Common myeloid progenitor, CD34-positive (primary cell): ENCODE data around the gene CYP27A1.

Source experiments
- CTCF ChIA-PET: fragments of 350-600 bp; sonication (Branson Sonifier 250); formaldehyde crosslinking; loops from one replicate; lab custom pipeline; 2021; ENCODE audit warnings: antibody characterized with exemption; lab: Charles Lee
- POLR2A ChIA-PET: fragments of 350-600 bp; sonication (Branson Sonifier 250); formaldehyde crosslinking; loops from one replicate; lab custom pipeline; 2021; ENCODE audit warnings: antibody characterized with exemption; lab: Charles Lee
- DNase-seq, 3 donors: peaks; one replicate each; pipeline versions ENCODE4 v3.0.0 to v3.0.0-alpha.2; 2013
- H3K27ac ChIP-seq, 2 experiments: 1 replicate in 1 of 2; 2 replicates in 1 of 2; pipeline ENCODE4 v1.7.0; 2013; ENCODE audit warnings: inconsistent platforms in 2 of 2, low read length in 2 of 2, mild to moderate bottlenecking in 2 of 2, low read depth in 1 of 2, moderate library complexity in 1 of 2; ENCODE audit not compliant: severe bottlenecking in 2 of 2, insufficient read depth in 1 of 2, poor library complexity in 1 of 2
- H3K27me3 ChIP-seq, 5 experiments: replicated peaks in 2 of 5; 1 replicate in 3 of 5; 2 replicates in 2 of 5; pipeline versions ENCODE4 v1.6.1 to v1.7.0; 2013; ENCODE audit warnings: low read length in 4 of 5, mild to moderate bottlenecking in 2 of 5, moderate library complexity in 2 of 5, inconsistent platforms in 1 of 5; ENCODE audit not compliant: insufficient read depth in 5 of 5, control insufficient read depth in 4 of 5
- H3K36me3 ChIP-seq, 4 experiments: 1 replicate in 2 of 4; 2 replicates in 2 of 4; pipeline versions ENCODE4 v1.6.1 to v1.7.0; 2013; ENCODE audit warnings: low read length in 3 of 4, control low read depth in 1 of 4, mild to moderate bottlenecking in 1 of 4; ENCODE audit not compliant: control insufficient read depth in 4 of 4, insufficient read depth in 4 of 4
- H3K4me1 ChIP-seq, 4 experiments: 1 replicate in 3 of 4; 2 replicates in 1 of 4; pipeline versions ENCODE4 v1.6.1 to v1.7.1; 2013; ENCODE audit warnings: low read length in 3 of 4, mild to moderate bottlenecking in 3 of 4, control low read depth in 1 of 4, inconsistent platforms in 1 of 4, moderate library complexity in 1 of 4; ENCODE audit not compliant: control insufficient read depth in 4 of 4, insufficient read depth in 4 of 4; ENCODE audit errors: control extremely low read depth in 1 of 4
- H3K4me3 ChIP-seq, 7 experiments: 1 replicate in 4 of 7; 2 replicates in 3 of 7; pipeline versions ENCODE4 v1.5.1 to v1.7.0; 2013; ENCODE audit warnings: mild to moderate bottlenecking in 7 of 7, low read length in 6 of 7, moderate library complexity in 6 of 7, inconsistent platforms in 2 of 7, low read depth in 2 of 7, control low read depth in 1 of 7; ENCODE audit not compliant: insufficient read depth in 4 of 7, control insufficient read depth in 1 of 7; ENCODE audit errors: extremely low read depth in 1 of 7
- H3K9me3 ChIP-seq, 5 experiments: 1 replicate in 4 of 5; 2 replicates in 1 of 5; pipeline versions ENCODE4 v1.6.1 to v1.7.1; 2013; ENCODE audit warnings: low read length in 4 of 5, mild to moderate bottlenecking in 2 of 5, inconsistent platforms in 1 of 5, low read depth in 1 of 5, moderate library complexity in 1 of 5; ENCODE audit not compliant: control insufficient read depth in 4 of 5, insufficient read depth in 2 of 5; ENCODE audit errors: control extremely low read depth in 1 of 5
- WGBS: methylation state at CpG from one replicate; pipeline ENCODE4 v1.1.5; 2013; ENCODE audit not compliant: insufficient coverage; 5-methylcytosine and 5-hydroxymethylcytosine counted together

CYP27A1 gene

DNA sequence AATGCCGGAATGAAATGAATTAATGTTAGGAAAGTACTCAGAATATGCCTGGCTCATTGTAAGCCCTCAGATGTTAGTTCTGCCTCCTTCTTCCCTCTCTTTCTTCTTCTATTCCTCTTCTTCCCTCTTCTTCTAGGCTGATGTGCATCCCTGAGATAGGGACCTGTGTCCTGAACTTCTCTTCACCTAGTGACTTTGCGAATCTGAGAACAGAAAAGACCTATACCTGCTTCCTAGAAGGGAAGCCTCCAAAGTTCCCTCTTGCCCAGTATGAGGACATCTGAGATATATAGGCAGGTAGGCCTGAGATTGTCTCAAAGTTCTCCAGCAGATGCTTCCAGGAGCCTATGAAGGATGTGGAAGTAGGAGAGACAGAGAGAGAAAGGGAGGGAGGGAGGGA is 8.1 kb upstream of the CYP27A1 start:
- H3K4me3 ChIP-seq, result no peak overlapping the region
- H3K36me3 ChIP-seq, result no peaks in the 10 kb centered on the region
- DNase-seq, result no peak
- H3K27ac ChIP-seq, result no peak overlapping the region
- peaks cover 0 to 21% (median 8%) of the 10 kb centered on the region in 5 experiments for H3K9me3 ChIP-seq
- POLR2A ChIA-PET, result no interaction called here
- peaks cover 0 to 12% (median under 1%) of the 10 kb centered on the region in 5 experiments for H3K27me3 ChIP-seq
- 100% methylated on average over 1 of the region's 2 CpGs for WGBS
- H3K4me1 ChIP-seq, result no peaks in the 10 kb centered on the region
- CTCF ChIA-PET, result interaction anchor here (1.0 kb wide), 1 partner anchor 11 kb away, joined by 3 read pairs; no protein-coding TSS in a partner anchor

DNA sequence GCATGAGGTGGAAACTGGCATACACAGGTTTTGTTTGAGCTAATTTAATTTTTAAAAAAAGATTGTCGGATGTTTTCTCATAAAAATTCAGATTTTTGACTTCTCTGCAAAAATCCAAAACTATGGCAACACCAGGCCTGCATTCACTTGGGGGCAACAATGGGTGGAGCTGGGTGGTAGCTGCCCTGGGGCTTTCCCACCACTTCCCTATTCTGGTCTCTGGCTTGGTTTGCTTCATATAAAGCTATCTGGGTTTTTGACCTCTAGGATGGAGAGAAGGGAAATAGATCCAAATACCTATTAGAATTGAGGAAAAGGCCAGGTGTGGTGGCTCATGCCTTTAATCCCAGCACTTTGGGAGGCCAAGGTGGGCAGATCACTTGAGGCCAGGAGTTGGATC is 5.5 kb upstream of the CYP27A1 start:
- WGBS, result no CpG with 5 or more reads among the region's 1 CpG
- ChIA-PET POLR2A (no interaction called here), CTCF (no interaction called here)
- Histone ChIP-seq H3K27ac (no peak overlapping the region), H3K4me3 (no peak overlapping the region), H3K36me3 (no peaks in the 10 kb centered on the region), H3K9me3 (peaks cover 0 to 21% (median 8%) of the 10 kb centered on the region in 5 experiments), H3K4me1 (peaks cover 2 to 6% (median 3%) of the 10 kb centered on the region in 4 experiments), H3K27me3 (peaks cover 6 to 28% (median 12%) of the 10 kb centered on the region in 5 experiments)
- no peak for DNase-seq

DNA sequence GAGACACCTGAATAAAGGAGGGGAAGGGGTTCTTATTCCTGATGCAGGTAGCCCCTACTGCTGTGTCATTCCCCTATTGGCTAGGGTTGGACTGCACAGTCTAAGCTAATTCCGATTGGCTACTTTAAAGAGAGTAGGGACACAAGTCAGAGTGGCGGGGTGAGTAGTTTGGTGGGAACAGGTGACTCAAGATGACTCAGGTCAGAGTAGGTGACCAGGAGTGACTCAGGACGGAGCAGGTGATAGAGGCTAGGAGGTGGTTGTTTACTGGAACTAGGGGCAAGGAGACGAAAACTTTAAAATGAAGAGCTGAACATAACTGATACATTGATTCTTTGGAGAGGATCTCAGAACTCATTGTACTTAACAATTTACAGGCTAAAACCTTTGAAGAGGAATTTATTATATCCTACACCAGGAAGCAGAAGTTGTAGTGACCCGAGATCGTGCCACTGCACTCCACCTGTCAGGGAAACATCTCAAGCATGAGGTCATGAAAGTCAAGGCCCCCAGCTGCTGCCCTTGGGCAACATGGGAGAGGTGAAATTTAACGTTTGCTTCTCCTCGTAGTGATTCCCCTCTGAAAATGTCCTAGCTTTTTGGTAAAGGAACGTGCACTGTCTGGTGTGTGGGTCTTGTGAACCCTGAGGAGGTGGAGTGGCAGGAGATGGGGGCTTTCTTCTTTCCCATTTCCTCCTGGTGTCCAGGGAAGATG is 4.5 kb upstream of the CYP27A1 start:
- POLR2A ChIA-PET, result no interaction called here
- Histone ChIP-seq H3K36me3 (no peaks in the 10 kb centered on the region), H3K4me1 (peaks cover 4 to 14% (median 9%) of the 10 kb centered on the region in 4 experiments), H3K4me3 (no peak overlapping the region), H3K9me3 (peaks cover 0 to 21% (median 8%) of the 10 kb centered on the region in 5 experiments), H3K27me3 (peaks cover 10 to 38% (median 14%) of the 10 kb centered on the region in 5 experiments), H3K27ac (no peak overlapping the region)
- no peak for DNase-seq
- CTCF ChIA-PET, result no interaction called here
- WGBS, result 91% methylated on average over 5 of the region's 9 CpGs

DNA sequence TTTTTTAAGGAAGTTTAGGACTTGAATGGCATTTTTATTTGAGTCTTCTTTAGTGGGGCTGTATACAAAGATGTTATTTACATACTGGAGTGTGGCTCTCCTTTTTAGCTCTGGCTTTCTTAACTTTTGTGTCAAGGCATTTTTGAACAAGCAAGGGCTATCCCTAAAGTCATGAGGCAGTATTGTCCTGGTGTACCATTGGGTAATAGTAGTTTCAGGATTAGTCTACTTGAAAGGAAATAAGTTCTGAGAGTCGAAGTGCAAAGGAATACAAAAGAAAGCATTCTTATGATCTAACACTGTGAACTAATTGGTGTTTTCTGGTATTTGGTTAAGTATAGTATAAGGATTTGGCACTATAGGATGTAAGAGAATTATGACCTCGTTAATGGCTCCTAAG is 1.9 kb upstream of the CYP27A1 start:
- no peaks in the 10 kb centered on the region for H3K36me3 ChIP-seq
- H3K4me3 ChIP-seq, result no peak overlapping the region
- H3K9me3 ChIP-seq, result peaks cover 0 to 21% (median 7%) of the 10 kb centered on the region in 5 experiments
- no peak for DNase-seq
- H3K27ac ChIP-seq, result no peak overlapping the region
- POLR2A ChIA-PET, result no interaction called here
- H3K27me3 ChIP-seq, result peaks cover 20 to 57% (median 28%) of the 10 kb centered on the region in 5 experiments
- 100% methylated on average over 1 of the region's 2 CpGs for WGBS
- CTCF ChIA-PET, result no interaction called here
- H3K4me1 ChIP-seq, result peaks cover 4 to 14% (median 9%) of the 10 kb centered on the region in 4 experiments

DNA sequence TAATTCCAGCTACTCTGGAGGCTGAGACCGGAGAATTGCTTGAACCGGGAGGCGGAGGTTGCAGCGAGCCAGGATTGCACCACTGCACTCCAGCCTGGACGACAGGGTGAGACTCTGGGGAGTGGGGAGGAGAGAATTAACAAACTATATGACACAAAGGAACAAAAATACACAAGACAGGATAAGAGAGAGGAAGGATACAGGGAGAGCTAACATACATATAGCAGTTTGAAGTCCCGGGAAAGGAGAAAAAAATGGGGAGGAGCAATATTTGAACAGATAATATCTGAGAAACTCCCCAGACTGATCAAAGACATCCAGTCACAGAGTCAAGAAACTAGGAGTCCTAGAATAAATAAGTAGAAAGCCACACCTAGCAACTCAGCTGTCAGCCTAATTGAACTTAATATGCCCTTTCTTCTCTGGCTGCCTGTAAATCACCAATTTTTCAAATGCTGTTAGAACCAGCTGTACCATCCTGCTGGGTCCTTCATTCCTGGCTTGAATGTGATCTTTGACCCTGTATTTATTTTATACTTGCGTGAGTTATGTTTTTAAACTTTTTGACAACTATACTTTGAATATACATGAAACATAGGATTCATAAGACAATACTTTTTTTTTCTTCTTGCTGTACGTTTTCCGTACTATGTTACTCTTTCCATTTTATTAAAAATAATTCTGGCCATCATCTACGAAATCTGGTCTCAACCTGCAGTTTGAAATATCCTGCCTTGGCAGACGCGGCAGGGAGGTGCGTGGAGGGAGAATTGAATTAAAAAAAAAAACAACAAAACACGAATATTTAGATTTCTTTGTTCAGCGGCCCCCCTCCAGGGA is 876 bp upstream of the CYP27A1 start:
- Histone ChIP-seq H3K27ac (no peak overlapping the region), H3K4me1 (peaks cover 4 to 14% (median 9%) of the 10 kb centered on the region in 4 experiments), H3K36me3 (no peaks in the 10 kb centered on the region), H3K27me3 (peaks cover 21 to 67% (median 31%) of the 10 kb centered on the region in 5 experiments), H3K4me3 (peak overlapping the region in 5 of 7 experiments; percentile 4 to 68 (median 54)), H3K9me3 (peaks cover 0 to 19% (median 7%) of the 10 kb centered on the region in 5 experiments)
- 0% methylated on average over 2 of the region's 15 CpGs for WGBS
- ChIA-PET POLR2A (no interaction called here), CTCF (interaction anchor here (0.6 kb wide), 1 partner anchor 59 kb away, joined by 3 read pairs; no protein-coding TSS in a partner anchor)
- DNase-seq, result peak in 1 of 3 donors; percentile 12

DNA sequence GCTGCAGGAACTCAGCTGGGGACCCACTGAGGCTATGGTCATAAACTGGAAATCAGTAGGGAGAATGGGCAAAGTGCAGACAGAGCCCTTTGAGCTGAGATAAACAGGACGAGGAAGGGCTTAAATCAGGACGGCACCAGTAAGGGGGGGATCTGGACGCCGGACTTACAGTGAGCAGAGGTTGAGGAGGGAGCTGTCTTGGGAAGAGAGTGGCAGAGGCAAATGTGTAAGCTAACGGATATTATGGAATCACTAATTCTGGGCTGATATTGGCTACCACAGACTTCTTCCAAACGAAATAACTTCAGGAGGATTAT is 539 bp downstream of the CYP27A1 start:
- CTCF ChIA-PET, result interaction anchor here (0.6 kb wide), 1 partner anchor 1181 kb away, joined by 3 read pairs; no protein-coding TSS in a partner anchor
- H3K27me3 ChIP-seq, result peaks cover 21 to 72% (median 33%) of the 10 kb centered on the region in 5 experiments
- no peaks in the 10 kb centered on the region for H3K36me3 ChIP-seq
- POLR2A ChIA-PET, result no interaction called here
- no peak overlapping the region for H3K27ac ChIP-seq
- H3K4me1 ChIP-seq, result peaks cover 4 to 14% (median 9%) of the 10 kb centered on the region in 4 experiments
- peaks cover 0 to 6% (median 5%) of the 10 kb centered on the region in 5 experiments for H3K9me3 ChIP-seq
- 31% methylated on average over 4 of the region's 6 CpGs for WGBS
- peak overlapping the region in 1 of 7 experiments; percentile 19 for H3K4me3 ChIP-seq
- no peak for DNase-seq
